SK-N-MC (cell line): ENCODE measurements around the gene MRPL44.

Experiments used
- EZH2 ChIP-seq: fragments of 200-600 bp; sonication (generic); IDR thresholded peaks from one replicate; pipeline ENCODE4 v1.6.1; 2017; ENCODE audit warnings: antibody characterized with exemption
- POLR2AphosphoS5 ChIP-seq: IDR thresholded peaks from 2 replicates; pipeline ENCODE4 v1.6.1; 2012; ENCODE audit warnings: mild to moderate bottlenecking, low read depth, low read length, borderline replicate concordance

- TF ChIP-seq EZH2 (no peak), POLR2AphosphoS5 (no peak)
Observed at GRCh38 chr2:223920109-223920508, 37.2 kb upstream of the MRPL44 start.
